KBM-7 (cell line): ENCODE results near the gene RUFY2.
"Not testable (repeated sequence)": the region's sequence is repeated elsewhere in the genome, so short reads cannot be mapped to it uniquely, and the experiment has no call there.

Source experiments
- DNase-seq: peaks from one replicate; pipeline ENCODE4 v3.0.0-alpha.2; 2015
- in situ Hi-C: fragments of 300-500 bp; cut with MboI; formaldehyde crosslinking; loops from 2 replicates; pipeline ENCODE4 v1.14.3; 2020; ENCODE audit warnings: low sequenced_read_pairs, low pct_unique_long_range_greater_than_20kb, mixed read lengths

Gene RUFY2

DNA sequence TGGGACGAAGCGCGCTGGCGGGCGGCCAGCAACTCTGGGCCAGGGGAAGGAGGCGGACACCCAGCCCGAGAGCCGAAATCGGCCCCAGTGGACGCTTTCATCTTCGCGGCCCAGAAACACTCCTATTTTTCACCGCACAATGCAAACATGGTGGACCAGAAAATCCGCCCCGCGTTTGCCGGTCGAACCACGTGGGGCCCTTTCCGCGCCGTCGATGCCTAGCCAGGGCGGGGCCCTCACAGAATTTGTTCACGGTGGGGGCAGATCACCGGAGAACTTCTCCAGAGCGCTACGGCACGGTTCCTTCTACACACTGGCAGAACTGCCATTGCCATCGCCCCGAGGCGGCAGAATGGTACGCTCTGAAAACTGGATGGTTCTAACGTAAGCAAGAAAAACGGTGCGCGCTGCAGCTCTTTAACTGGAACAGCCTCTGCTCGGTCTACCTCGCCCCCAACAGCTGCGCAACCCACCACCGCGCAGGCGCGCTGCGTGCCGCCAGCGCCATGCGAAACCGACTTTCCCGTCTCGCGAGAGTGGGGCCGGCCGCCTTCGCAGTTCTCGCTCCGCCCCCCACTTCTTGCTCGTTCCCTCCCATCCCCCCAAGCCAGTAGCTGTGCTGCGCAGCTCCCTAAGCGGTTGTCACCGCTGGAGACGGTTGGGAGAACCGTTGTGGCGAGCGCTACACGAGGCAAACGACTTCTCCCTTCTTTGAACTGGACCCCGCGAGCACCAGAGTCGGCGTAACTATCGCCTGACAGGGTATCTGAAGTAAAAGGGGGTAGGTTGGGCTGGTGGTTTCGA, 75.4 kb downstream of the RUFY2 start, which contains the start of gene HNRNPH3:
Gene HNRNPH3 (plus strand): TSS at position 610 of the 804 bp plus-strand sequence. CDS start 5,158 bp downstream, outside the sequence.
- peak; percentile 98 for DNase-seq
- in situ Hi-C loops, result no loop called here

- DNase-seq, result no peak
- in situ Hi-C loops, result no loop called here
Measured at GRCh38 chr10:68330852-68331454, 76.1 kb downstream of the RUFY2 start.

DNA sequence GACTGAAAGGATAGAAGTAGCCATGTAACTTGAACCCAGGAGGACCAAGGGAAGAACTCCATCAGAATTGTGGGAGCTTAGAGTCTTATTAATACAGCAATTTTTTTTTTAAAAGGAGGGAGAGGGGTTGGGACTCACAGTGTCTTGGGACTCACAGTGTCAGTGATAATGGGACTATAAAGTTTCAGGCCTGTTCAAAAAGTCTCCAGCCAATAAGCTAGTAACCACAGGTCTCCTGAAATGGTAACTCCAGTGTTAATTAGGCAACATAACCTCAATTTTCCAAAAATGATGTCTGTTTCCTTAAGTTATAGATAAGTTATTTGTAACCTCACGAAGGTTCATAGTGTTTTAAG, 77.6 kb downstream of the RUFY2 start:
- DNase-seq, result no peak
- in situ Hi-C loops, result no loop called here

GRCh38 chr10:68327889-68328786, 78.9 kb downstream of the RUFY2 start:
- DNase-seq, result peak; percentile 87
- in situ Hi-C loops, result no loop called here

GRCh38 chr10:68324396-68324795, 82.7 kb downstream of the RUFY2 start:
- in situ Hi-C loops, DNase-seq: not testable (repeated sequence)

DNA sequence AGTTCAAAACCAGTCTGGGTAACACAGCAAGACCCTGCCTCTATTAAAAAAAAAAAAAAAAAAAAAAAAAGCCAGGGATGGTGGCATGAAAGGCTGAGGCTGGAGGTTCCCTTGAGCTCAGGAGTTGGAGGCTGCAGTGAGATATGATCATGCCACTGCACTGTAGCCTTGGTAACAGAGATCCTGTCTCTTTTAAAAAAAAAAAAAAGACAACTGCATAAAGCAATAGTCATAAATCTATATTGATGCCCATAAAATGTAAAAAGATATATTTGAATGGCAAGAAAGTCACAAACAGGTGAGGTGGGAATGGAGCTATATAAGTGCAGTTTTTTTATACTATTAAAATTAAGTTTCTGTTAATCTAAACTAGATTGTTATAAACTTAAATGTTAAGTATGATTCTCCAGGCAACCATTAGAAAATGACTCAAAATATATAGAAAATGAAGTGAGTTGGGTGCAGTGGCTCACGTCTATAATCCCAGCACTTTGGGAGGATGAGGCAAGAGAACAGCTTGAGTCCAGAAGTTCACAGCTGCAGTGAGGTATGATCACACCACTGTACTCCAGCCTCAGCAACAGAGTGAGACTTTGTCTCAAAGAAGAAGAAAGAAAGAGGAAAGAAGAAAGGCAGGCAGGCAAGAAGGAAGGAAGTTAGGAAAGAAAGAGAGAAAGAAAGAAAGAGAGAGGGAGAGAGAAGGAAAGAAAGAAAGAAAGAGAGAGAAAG, 88.6 kb downstream of the RUFY2 start:
- DNase-seq, result no peak
- in situ Hi-C loops, result no loop called here

GRCh38 chr10:68315582-68315981, 91.5 kb downstream of the RUFY2 start:
- DNase-seq, result no peak
- in situ Hi-C loops, result no loop called here

DNA sequence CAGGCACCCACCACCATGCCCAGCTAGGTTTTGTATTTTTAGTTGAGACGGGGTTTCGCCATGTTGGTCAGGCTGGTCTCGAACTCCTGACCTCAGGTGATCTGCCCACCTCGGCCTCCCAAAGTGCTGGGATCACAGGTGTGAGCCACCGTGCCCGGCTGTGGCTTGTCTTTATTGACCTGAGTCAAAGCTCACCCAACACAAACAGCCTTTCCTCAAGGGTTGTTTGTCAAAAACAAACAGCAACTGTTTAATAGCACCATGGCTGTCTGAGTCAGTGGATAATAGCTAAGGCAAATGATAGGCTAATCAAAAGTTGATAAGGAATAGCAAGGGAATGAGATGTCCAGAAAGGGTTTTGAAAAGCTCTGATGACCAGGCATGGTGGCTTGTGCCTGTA, 92.1 kb downstream of the RUFY2 start:
- DNase-seq, in situ Hi-C loops: not testable (repeated sequence)

DNA sequence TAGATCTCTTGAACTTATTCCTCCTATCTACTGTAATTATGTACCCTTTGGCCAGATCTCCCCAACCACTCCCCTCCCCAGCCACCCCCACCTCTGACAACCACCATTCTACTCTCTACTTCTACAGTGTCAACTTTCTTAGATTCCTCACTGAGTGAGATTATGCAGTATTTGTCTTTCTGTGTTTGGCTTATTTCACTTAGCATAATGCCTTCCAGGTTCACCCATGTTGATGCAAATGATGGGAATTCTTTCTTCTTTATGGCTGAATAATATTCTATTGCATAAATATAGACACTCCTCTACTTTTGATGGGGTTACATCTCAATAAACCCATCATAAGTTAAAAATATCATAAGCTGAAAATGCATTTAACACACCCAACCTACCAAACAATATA, 96.5 kb downstream of the RUFY2 start:
- in situ Hi-C loops, result no loop called here
- no peak for DNase-seq

DNA sequence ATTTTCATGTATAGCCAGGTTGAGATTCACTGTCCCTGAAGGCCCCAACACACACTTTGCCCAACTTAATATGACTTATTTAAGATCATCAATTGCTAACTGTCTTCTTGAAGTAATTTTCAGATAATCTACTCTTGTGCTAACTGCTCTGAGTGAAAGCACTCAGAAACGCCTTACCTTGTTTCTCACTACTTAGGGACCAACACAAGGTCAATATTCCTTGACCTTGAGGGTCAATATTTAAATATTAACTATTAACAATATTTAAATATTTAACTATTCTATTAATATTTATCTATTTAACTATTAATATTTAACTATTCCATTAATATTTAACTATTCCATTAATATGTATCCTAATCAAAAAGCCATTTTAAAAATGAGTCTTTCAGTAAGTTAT, 101.2 kb downstream of the RUFY2 start:
- DNase-seq, result no peak
- in situ Hi-C loops, result no loop called here

GRCh38 chr10:68303849-68304412, 103.1 kb downstream of the RUFY2 start:
- no peak for DNase-seq
- in situ Hi-C loops, result no loop called here

GRCh38 chr10:68302871-68303270, 104.2 kb downstream of the RUFY2 start:
- in situ Hi-C loops, result no loop called here
- no peak for DNase-seq

DNA sequence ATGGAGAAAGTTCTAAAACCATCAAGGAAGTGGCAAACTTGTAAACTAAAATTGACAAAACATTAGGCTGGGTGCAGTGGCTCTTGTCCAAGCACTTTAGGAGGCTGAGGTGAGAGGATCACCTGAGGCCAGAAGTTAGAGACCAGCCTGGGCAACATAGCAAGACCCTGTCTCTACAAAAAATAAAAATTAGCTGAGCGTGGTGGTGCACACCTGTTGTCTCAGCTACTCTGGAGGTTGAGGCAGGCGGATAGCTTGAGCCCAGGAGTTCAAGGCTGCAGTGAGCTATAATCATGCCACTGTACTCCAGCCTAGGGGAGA, 104.6 kb downstream of the RUFY2 start:
- in situ Hi-C loops, result no loop called here
- no peak for DNase-seq

- DNase-seq, result peak; percentile 61
- in situ Hi-C loops, result no loop called here
Measured at GRCh38 chr10:68301790-68302502, 105.1 kb downstream of the RUFY2 start.

DNA sequence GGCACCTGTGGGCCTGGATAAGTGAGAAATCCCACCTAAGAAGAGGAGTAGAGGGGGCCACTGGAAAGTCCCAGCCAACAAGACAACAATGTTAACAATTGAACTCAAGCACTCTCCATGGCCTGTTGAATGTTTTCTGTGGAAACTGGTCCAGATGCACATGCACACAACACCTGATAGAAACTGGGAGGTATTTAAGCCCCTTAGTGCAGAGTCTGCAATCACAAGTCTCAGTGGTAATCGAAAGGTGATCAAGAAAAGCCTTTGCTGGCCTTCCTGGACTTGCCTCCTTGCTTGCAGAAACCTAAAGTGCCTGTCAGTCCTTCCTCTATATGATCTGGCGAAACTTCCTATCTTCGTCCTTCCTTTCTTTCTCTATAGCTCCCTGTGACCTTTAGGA, 105.8 kb downstream of the RUFY2 start:
- in situ Hi-C loops, result no loop called here
- no peak for DNase-seq

GRCh38 chr10:68296843-68297663, 110.0 kb downstream of the RUFY2 start:
- in situ Hi-C loops, result no loop called here
- no peak for DNase-seq
